GM18870 (cell line): ENCODE data around the gene TCFL5.

Experiments used
- ATAC-seq: cut with Tn5 transposase; IDR thresholded peaks from one replicate; pipeline ENCODE4 v1.9.1; 2021; ENCODE audit warnings: moderate library complexity; ENCODE audit not compliant: unreplicated experiment

The TCFL5 gene

DNA sequence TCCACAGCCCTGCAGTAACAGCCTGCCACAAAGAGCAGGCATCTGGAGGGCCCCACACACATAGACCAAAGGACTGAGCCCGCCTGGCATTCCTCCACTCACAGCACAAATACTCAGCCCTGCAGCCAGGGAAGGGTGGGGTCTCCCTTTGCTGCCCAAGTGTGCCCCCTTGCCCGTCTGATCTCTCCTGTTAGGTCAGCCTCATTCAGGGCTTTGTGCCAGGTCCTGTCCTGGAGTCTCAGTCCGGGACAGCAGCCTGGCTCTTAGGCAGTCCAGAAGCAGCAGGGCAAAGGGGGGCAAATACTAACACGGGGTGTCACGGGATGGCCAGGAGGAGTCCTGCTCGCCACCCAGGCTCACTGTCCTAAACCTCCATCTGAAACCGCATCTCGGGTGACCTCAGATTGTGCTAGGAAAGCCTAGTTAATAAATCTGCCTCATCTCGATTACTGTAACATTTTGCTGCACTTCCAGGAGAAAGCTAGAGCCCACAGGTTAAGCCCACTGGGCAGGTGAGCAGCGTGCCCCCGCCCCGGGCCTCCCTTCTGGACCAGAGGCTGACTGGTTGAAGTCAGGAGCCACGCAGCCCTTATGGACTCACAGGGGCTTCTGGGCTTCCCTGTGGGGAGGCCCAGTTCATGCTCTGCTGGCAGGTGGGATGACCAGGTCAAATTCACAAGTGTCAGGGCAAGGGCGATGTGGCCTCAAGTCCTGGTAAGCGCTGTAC, 60.2 kb downstream of the TCFL5 start:
- no peak for ATAC-seq

DNA sequence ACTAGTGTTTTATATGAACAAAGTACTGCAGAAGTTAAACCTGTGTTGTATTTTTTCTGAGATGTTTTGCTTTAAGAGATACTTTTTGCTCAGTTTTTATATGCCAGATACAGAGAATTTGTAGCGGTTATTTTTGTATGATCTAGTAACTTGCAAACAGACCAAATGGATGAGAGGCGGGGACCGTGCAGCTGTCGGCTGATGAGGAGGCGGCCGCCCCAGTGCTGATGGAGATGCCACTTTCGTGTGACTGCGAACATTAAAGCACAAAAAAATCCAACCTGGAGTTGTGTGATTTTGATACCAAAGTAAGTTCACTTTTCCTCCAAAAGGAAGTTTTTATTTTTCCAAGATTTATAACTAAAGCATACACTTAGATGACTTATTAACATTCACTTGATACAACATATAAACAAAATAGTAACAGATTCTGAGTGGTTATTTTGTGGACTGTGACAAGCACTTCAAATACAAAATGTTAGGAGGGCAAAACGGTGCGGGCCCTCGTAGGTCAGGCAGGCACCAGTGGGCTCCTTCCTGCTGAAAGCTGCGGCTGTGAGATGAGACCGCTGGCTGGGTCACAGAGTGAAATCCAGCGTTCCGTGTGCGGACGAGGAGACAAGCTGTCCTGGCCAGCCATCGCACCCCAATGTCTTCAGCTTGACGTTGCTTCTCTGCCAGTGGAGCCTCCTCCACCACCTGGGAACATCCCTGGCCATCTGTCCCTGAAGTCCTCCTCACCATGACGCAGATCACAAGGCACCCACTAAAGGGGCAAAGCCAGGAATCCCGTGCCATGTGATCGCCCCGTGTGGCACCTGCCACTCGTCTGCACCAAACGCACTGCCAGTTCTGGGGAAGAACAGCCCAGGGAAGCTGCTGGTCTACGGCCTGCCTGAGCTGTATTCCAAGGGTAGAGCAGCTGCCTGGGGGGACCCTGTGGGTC, 61.0 kb downstream of the TCFL5 start:
- ATAC-seq = no peak

DNA sequence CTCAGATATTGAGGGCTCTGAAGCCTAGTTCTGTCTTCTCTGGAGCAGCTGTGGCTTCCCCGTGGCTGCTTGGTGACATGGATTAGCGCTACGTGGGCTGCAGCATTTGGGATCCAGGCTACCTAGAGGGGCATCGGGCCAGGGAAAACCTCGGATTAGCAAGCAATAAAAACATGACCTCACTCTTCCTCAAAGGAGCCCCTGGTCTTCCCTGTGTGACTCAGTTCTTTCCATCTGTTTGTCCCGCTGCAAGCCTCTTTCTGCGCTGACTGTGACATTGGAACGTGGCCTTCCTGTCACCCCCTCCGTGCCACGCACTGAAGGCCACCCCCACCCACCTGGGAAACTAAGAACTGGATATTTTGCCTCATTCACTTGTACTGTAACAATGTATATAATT, 61.7 kb downstream of the TCFL5 start:
- no peak for ATAC-seq

DNA sequence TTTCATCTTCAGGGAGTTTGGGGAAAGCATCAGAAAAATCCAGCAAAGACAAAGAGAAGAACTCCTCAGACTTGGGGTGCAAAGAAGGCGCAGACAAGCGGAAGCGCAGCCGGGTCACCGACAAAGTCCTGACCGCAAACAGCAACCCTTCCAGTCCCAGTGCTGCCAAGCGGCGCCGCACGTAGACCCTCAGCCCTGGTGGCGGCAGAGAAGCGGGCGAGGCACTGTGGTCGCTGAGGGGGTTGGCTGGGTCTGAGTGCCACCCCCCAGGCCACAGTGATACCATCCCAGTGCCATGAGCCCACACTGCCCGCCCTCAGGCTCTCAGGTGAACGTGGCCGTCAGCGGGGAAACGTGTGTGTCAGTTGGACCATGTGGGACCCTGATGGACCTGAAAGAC, 62.2 kb downstream of the TCFL5 start:
- ATAC-seq = no peak

DNA sequence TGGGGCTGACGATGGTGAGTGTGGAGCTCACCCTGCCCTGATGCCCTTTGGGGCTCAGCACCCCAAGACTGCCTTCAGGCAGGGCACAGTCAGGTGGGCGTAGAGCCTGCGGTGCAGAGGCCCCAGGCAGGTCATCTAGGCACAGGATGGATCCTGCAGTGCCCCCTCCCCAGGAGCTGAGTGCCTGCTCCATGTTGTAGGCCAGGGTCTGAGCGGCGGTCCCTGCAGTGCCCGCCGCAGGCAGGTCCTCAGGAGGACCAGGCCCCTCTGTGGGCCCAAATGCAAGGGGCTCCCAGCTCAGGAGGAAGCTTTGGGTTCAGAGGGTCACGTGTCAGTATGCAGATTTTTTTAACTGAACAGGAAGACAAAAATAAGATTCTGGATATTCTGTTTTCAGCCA, 62.6 kb downstream of the TCFL5 start:
- no peak for ATAC-seq

DNA sequence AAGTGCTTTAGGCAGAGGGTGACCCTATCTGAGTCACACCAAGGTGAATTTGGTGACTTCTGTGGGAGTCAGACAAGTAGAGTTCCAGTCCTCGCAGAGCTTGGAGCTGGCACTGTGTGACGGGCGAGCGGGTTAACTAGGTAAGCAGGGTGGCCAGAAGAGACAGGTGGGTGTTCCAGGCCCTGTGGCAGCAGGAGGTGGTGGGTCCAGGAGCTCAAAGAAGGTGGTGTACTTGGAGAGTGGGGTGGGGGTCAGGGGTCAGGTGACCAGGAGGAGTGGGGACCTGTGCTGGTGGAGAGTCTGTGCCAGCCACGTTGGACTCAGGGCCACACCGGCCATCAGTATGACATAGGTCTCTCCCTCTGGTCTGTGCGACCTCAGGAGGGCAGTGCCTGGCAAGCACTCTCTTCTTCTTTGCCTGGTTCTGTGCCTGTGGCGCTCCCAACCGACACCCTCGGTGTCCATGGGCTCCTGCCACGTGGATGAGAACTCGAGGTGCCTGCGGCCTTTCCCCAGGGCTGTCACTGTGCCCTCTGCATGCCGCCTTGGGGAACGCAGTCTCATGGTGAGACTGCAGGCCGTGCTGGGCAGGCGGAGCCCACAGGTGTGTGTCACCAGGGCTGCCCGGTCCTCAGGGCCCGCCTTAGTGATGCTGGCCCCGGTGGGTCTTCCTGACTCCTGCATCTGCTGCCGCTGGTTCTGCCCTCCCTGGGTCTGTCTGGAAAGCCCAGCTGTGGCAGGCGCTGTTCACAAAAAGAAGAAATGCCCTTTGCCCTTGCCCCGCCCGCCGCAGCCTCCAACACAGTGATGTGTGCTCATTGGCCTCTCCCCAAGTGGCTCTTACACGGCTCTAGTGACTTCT, 63.7 kb downstream of the TCFL5 start:
- ATAC-seq = no peak

DNA sequence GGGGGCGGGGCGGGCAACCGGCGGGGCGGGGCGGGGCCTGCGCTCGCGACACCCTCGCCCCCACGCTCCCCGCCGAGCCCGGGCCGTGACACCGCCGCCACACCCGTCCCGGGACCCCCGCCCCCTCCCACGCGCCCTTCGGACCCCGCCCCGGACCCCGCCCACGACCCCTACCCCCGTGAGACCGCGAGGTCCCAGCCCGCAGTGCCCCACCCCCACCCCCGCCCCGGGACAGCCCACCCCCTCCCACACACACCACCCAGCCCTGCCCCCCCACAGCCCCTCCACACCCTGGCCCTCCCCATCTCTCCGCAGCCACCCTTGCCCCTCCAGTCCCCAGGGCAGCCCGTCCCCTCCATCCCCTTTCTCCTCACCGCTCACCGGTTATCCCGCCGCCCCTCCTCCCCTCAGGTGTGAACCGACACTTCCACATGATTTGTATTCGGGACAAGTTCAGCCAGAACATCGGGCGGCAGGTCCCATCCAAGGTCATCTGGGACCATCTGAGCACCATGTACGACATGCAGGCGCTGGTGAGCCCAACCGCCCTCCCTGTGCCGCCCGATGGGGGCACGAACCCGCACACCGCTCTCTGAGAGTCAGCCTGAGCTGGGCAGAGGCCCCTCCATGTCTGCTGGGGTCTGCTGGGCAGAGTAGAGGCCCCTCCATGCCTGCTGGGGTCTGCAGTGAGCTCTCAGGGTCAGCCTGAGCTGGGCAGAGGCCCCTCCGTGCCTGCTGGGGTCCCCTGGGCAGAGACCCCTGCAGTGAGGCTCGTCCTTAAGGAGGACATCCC, 64.7 kb downstream of the TCFL5 start:
- no peak for ATAC-seq

DNA sequence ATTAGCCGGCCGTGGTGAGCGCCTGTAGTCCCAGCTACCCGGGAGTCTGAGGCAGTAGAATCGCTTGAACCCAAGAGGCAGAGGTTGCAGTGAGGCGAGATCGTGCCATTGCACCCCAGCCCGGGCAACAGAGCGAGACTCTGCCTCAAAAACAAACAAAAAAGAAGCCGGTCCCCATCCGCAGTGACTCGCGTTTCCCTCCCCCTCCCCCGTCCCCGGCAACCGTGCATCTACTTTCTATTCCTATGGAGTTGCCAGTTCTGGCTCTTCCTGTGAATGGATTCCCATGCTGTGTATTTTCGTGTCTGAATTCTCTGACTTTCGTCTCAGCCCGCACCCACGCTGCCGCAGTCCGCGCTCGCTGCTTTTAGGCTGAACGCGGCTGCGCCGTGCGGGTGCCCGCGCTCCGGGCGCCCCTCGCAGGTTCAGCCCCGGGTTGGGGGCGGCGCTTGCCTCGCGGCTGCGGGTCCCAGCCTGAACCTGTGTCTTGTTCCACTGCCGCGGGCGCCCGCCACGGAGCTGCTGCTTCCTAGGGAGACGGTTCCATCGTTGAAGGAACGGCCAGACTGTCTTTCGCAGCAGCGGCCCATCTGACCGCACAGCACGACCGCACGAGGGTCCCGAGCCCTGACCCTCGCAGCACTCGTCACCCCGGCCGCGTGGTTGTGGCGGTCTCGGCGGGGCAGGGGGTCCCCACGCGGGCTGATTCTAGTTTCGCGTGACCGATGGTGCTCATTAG, 66.4 kb downstream of the TCFL5 start:
- no peak for ATAC-seq

DNA sequence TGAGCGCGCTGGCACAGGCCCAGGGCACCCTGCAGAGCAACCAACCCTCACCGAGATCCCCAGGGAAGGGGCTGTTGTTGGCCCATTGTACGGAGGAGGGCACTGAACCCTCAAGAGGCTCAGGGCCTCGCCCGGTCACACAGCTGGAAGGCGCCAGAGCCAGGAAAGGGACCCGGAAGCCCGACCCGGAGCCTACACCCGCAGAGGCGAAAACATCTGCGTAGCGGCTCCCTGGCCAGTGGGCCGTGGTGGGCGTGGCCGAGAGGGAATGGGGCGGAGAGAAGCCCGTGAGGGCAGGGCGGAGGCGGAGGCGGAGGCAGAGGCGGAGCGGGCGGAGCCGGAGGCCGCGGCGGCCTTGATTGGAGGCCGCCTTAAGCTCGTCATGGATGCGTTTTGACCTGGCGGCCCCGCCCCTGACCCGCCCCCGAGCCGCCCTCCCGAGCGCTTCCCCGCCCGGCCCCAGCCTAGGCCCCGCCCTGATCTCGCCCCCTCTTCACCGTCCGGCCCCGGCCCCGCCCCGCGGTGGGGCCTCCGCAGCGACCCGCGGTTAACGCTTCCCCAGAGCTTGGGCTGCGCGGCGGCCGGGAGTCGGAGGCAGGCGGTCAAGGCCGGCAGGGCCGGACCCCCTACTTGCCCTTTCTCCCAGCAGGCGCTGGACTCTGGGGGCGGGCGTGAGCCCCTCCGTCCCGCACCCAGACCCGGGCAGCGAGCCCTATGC, 67.5 kb downstream of the TCFL5 start:
- ATAC-seq = peak; percentile 51

DNA sequence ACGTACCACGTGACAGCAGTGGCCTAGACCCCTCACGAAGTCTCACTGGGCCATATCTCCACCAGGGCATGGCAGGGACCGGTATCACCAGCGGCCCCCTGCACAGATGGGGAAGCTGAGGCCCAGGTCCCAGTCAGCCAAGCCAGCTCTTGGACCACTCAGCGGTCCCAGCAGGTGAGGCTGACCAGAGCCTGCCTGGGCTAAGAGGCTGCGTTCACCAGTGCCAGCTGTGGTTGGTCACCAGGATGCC, 67.9 kb downstream of the TCFL5 start:
- ATAC-seq = no peak

DNA sequence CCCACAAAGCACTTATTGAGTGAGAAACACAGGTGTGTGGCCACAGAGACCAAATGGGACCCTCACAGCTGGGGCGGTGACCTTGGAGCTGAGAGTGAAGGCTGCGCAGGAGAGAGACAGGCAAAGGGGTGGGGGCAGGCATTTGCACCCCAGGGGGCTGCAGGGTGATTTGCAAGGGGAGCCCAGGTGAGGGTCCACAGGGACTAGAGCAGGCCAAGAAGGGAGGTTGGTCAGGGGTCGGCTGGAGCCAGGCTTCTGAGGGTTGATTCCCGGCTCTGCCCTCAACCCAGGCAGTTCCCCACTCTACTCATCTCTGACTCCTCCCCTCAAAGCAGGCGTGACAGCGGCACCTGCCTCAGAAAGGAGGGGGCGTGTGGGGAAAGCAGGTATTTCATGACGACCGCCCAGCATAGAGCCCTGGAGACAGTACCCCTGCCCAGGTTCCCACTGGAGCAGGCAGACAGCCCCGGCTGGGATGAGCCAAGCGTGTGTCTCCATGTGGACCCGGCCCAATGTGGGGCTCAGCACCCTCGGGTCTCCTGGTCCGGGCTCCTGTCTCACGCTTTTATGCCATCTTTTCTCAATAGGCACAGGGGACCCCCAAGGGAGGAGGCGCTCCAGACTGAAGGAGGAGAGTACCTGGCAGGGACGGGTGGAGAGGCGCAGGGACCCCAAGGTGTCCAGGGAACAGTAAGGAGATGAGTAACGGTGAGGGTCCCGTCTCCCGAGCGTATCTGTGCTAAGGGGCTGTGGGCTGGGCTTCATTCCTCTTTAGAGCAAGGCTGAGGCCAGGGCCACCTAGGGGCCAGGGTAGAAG, 68.5 kb downstream of the TCFL5 start:
- no peak for ATAC-seq

DNA sequence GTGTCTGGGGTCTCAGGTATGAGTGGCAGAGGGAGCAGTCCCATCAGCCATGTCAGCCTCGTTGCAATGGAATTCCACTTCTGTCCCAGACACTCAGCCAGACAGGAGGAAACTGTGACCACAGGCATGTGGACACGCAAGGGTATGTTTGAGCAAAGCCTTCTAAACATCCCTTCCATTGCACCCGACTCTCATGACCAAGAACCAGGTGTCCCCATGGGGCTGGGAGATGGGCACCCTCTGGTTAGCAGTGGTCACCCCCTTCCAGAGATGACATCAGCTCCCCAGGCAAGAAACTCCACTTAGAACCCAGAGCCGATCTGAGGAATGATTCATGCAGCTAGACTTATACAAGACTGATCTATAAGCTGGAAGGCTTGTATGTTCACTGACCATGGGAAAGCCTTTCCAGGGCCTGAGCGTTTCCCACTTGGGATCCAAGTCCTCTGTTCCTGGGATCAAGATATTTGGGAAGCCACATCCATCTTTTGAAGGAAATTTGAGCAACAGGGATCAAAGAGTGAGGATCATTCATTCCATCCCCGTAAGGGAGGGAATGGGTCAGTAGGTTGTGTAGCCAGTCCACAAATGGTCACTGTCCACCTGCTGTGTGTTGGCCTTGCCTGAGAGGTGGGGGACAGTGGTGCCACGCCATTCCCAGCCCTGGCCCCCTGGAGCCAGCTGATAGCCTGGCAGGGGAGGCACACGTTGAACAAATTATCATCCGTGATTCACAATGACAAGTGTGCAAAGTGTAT, 69.3 kb downstream of the TCFL5 start:
- no peak for ATAC-seq

DNA sequence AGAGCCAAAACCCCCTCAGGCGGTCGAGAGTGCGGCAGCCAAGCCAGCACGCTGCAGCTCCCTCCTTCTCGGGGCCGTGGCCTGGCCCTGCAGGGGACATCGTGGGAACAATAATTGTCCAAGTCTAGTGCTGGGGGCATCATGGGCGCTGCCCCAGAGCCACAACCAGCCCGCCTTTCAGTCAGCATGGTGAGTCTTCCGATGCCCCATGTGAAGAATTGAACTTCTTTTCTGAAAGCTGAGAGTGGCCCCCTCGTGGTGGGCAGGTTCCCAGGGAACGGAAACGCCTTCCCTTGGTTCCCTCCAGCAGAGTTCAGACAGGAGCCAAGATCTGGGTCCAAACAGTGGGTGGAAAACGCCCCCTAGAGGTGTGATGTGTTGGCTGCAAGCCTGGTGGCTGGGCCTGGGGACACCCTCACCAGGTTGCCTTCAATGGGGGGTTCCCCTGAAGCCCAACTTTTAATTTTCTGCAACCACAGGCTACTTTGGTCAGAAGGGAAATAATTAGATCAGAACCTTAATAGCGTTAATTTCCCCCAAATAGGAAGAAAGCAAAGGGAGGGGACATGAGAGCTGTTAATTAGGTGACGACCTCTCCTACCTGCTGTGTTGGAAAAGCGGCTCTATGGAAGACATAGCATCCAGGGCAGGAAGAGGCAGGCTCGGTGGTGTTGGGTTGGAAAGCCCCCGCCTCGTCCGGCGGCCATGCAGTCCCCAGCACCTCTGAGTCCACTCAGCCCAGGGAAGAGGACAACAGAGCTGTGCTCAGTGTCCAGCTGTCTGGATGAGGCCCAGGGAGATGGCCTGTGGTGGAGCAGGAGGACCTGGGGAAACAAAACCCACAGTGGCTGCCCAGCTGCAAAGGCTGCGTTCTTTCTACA, 70.1 kb downstream of the TCFL5 start:
- no peak for ATAC-seq
